Hepatic stellate cell (primary cell): ENCODE results near the gene SPAG16.
A peak's percentile ranks its signal among the peaks of the same experiment; 100 is the strongest.

Experiments used
- DNase-seq: peaks from one replicate; pipeline ENCODE4 v3.0.0; 2011; ENCODE audit warnings: low spot score

The SPAG16 gene

GRCh38 chr2:213284105-213285090 lies at the start of gene SPAG16:
TSS of gene SPAG16 (plus strand) at chr2:213284464.
- DNase-seq: peak; percentile 95

GRCh38 chr2:213234641-213235040 lies 49.6 kb upstream of the SPAG16 start:
- no peak for DNase-seq

GRCh38 chr2:213235741-213236140 lies 48.5 kb upstream of the SPAG16 start:
- no peak for DNase-seq

GRCh38 chr2:213237251-213237650 lies 47.0 kb upstream of the SPAG16 start:
- no peak for DNase-seq

GRCh38 chr2:213237787-213238186 lies 46.5 kb upstream of the SPAG16 start:
- no peak for DNase-seq

- DNase-seq: peak; percentile 14
Measured at GRCh38 chr2:213238753-213239495, 45.3 kb upstream of the SPAG16 start.

- DNase-seq: no peak
Measured at GRCh38 chr2:213241817-213242216, 42.4 kb upstream of the SPAG16 start.

- DNase-seq: no peak
Measured at GRCh38 chr2:213242653-213243052, 41.6 kb upstream of the SPAG16 start.

GRCh38 chr2:213243189-213244044 lies 40.8 kb upstream of the SPAG16 start:
- DNase-seq: no peak

GRCh38 chr2:213246497-213247281 lies 37.6 kb upstream of the SPAG16 start:
- no peak for DNase-seq

- DNase-seq: no peak
Measured at GRCh38 chr2:213247566-213247965, 36.7 kb upstream of the SPAG16 start.

- DNase-seq: no peak
Measured at GRCh38 chr2:213248637-213249036, 35.6 kb upstream of the SPAG16 start.

GRCh38 chr2:213249502-213249901 lies 34.8 kb upstream of the SPAG16 start:
- DNase-seq: no peak

GRCh38 chr2:213251618-213252017 lies 32.6 kb upstream of the SPAG16 start:
- peak; percentile 18 for DNase-seq

- DNase-seq: no peak
Measured at GRCh38 chr2:213252206-213252605, 32.1 kb upstream of the SPAG16 start.

- DNase-seq: no peak
Measured at GRCh38 chr2:213253162-213253561, 31.1 kb upstream of the SPAG16 start.

- no peak for DNase-seq
Measured at GRCh38 chr2:213259266-213259665, 25.0 kb upstream of the SPAG16 start.

- no peak for DNase-seq
Measured at GRCh38 chr2:213261237-213261636, 23.0 kb upstream of the SPAG16 start.

GRCh38 chr2:213261715-213262114 lies 22.5 kb upstream of the SPAG16 start:
- no peak for DNase-seq

- DNase-seq: no peak
Measured at GRCh38 chr2:213265679-213266078, 18.6 kb upstream of the SPAG16 start.

- no peak for DNase-seq
Measured at GRCh38 chr2:213266421-213266820, 17.8 kb upstream of the SPAG16 start.
